ENCODE results near the gene PKD1L1. TPM values are rescaled to one million over a fixed set of nuclear protein-coding genes. Genes with fewer than 3 reads are reported as not detected.

Gene PKD1L1
- total and polyA plus RNA-seq, 4 donors = 0.26 to 1.1 (median 0.55) TPM

DNA sequence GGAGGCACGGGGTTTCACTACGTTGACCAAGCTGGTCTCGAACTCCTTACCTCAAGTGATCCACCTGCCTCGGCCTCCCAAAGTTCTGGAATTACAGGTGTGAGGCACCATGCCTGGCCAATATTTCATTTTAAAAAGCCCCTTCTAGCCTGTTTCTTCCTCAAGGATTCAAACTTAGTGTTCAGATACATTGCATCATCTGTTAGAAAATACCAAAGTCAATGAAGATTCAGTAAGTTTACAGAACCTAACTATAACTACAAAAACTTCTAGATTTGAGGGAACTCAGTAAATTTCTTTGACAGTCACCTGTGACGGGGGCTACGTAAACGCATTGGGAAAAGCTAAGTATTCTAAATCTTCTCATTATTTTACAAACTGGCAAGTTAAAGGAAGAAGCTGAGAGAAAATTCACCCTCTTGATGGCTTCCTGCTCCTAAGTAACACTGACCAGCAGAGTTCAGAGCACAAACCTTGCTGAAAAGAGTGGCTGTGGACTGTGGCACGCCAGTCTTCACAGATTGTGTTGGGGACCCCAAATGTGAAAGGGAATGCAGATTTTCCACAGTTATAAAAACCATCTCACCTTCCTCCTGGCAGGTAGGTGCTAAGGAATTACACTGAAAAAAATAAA lies 162.2 kb downstream of the PKD1L1 start:
- Histone ChIP-seq H3K27ac (ENCODE audit: low read depth in 1 of 2, low read length in 1 of 2) (no peak overlapping the region), H3K4me3 (no peak overlapping the region), H3K27me3 (ENCODE audit: control insufficient read depth in 3 of 3, insufficient read depth in 3 of 3, low read length in 2 of 3) (no peaks in the 10 kb centered on the region), H3K9me3 (ENCODE audit: control insufficient read depth in 4 of 4, insufficient read depth in 3 of 4, low read length in 3 of 4) (no peaks in the 10 kb centered on the region), H3K4me1 (ENCODE audit: control insufficient read depth in 5 of 5, insufficient read depth in 5 of 5, low read length in 5 of 5) (peaks cover 0 to 12% (median 2%) of the 10 kb centered on the region in 5 donors), H3K36me3 (ENCODE audit: control insufficient read depth in 4 of 4, insufficient read depth in 4 of 4, low read length in 4 of 4) (no peaks in the 10 kb centered on the region), H3K9ac (ENCODE audit: insufficient read depth in 1 of 2, low read length in 2 of 2) (no peak overlapping the region)
- DNase-seq (no peak), ATAC-seq (ENCODE audit: insufficient read depth, low FRiP score) (no peak)
- no peak for TF ChIP-seq CTCF (IDR thresholded peaks at IDR 0.05; ENCODE audit: control extremely low read depth, extremely low read depth)
- WGBS, 2 donors = 95 to 96% methylated on average over 8 of the region's 8 CpGs

- Histone ChIP-seq H3K4me1 (ENCODE audit: control insufficient read depth in 5 of 5, insufficient read depth in 5 of 5, low read length in 5 of 5) (peaks cover 0 to 12% (median 2%) of the 10 kb centered on the region in 5 donors), H3K9ac (ENCODE audit: insufficient read depth in 1 of 2, low read length in 2 of 2) (no peak overlapping the region), H3K9me3 (ENCODE audit: control insufficient read depth in 4 of 4, insufficient read depth in 3 of 4, low read length in 3 of 4) (no peaks in the 10 kb centered on the region), H3K27ac (ENCODE audit: low read depth in 1 of 2, low read length in 1 of 2) (peak overlapping the region; percentile 50 to 82), H3K4me3 (no peak overlapping the region), H3K36me3 (ENCODE audit: control insufficient read depth in 4 of 4, insufficient read depth in 4 of 4, low read length in 4 of 4) (no peaks in the 10 kb centered on the region), H3K27me3 (ENCODE audit: control insufficient read depth in 3 of 3, insufficient read depth in 3 of 3, low read length in 2 of 3) (no peaks in the 10 kb centered on the region)
- 59 to 81% methylated on average over 5 of the region's 5 CpGs for WGBS, 2 donors
- ATAC-seq (ENCODE audit: insufficient read depth, low FRiP score) = peak; percentile 68
- no peak for TF ChIP-seq CTCF (IDR thresholded peaks at IDR 0.05; ENCODE audit: control extremely low read depth, extremely low read depth)
- DNase-seq = peak in 2 of 3 donors; percentile 59 to 74
These were observed 164.6 kb downstream of the PKD1L1 start for GRCh38 chr7:47783456-47784223.

DNA sequence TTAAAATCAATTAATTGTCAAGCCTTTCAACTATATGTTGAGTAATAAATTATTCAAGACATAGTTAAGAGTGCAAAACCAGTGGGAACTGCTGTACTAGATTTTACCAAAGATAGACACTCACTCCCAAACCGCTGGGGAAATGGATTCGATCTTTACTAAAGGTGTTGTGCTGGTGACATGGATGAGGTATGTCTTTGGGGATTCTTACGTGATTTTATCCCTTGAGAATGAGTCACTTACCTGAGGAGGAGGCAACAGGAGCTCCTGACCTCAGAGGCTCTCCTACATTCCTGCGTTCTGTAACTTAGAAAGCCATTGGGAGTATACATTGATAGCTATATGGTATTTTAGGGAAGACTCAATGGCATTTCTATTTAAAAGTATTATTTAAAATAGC lies 165.5 kb downstream of the PKD1L1 start:
- Histone ChIP-seq H3K36me3 (ENCODE audit: control insufficient read depth in 4 of 4, insufficient read depth in 4 of 4, low read length in 4 of 4) (no peaks in the 10 kb centered on the region), H3K9me3 (ENCODE audit: control insufficient read depth in 4 of 4, insufficient read depth in 3 of 4, low read length in 3 of 4) (no peaks in the 10 kb centered on the region), H3K27me3 (ENCODE audit: control insufficient read depth in 3 of 3, insufficient read depth in 3 of 3, low read length in 2 of 3) (no peaks in the 10 kb centered on the region), H3K27ac (ENCODE audit: low read depth in 1 of 2, low read length in 1 of 2) (no peak overlapping the region), H3K4me1 (ENCODE audit: control insufficient read depth in 5 of 5, insufficient read depth in 5 of 5, low read length in 5 of 5) (peaks cover 0 to 12% (median 2%) of the 10 kb centered on the region in 5 donors), H3K4me3 (no peak overlapping the region), H3K9ac (ENCODE audit: insufficient read depth in 1 of 2, low read length in 2 of 2) (no peak overlapping the region)
- DNase-seq = no peak
- WGBS, 2 donors = 94 to 98% methylated on average over 4 of the region's 4 CpGs
- ATAC-seq (ENCODE audit: insufficient read depth, low FRiP score) = no peak
- TF ChIP-seq CTCF (IDR thresholded peaks at IDR 0.05; ENCODE audit: control extremely low read depth, extremely low read depth) = no peak

Data from lung (tissue), 12 donors.